GM19467 (cell line): ENCODE results near the gene RALGPS2.

Source experiments
- ATAC-seq: cut with Tn5 transposase; IDR thresholded peaks from one replicate; pipeline ENCODE4 v1.9.1; 2021; ENCODE audit warnings: mild to moderate bottlenecking, moderate library complexity; ENCODE audit not compliant: unreplicated experiment

RALGPS2 gene

DNA sequence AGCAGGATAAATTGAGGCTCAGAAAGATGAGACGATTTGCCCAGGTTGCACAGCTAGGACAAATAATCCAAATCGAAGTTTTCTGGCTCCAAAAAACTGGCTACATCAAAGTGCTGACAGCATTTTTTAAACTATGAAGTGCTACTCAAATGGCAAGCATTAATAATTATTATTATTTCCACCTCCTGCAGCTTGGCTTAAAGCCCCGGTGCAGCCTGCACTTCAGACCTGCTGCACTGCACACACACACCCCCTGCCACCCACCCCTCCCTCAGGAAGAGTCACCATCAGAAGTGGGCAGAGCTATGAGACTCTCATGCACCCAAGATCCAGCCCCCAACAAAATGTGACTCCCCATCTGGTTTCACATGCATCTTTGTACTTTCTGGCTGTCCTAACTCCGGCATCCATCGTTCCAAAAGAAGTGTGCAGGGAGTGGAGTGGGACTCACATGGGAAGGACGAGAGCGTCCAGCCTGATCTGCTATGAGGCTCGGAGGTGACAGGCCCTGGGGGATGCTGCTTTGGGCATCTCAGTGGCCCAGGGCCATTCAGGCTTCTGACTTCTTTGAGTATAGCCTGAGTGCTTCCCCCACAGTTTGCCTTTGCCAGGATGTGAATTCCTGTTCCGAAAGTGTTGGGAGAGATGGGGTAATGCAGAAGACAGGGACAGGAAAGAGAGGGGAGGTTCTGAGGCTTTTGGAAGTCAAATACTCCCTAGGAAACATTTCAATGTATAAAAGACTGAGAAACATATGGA, 235.6 kb downstream of the RALGPS2 start:
- no peak for ATAC-seq

DNA sequence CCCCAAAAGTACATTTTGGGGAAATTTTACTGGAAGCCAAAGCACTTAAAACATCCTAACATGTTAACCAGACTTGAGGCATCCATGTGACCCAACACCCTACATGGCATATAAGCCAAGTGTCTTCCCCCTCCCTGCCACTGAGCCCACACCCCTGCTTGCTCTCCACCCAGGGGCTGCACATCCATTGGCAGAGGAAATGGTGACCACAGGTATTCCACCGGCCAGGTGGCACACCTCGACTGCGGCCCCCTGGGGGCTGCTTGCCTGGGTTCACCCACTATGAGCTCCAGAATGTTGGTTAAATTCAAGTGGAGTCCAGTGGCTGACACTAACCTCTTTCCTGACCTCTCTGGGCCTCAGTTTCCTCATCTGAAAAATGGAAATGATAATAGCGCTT, 236.3 kb downstream of the RALGPS2 start:
- ATAC-seq = no peak

DNA sequence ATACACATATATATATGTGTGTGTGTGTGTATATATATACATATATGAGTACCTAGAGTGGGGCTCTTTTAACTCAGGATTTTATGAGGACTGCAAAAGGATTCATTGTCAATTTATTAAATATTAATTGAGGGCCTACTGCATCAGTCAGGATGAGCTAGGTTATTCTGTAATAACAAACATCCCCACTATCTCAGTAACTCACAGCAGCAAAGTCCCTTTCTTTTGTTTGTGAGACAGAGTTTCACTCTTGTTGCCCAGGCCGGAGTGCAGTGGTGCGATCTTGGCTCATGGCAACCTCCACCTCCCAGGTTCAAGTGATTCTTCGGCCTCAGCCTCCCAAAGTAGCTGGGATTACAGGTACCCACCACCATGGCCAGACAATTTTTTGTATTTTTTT, 236.8 kb downstream of the RALGPS2 start:
- ATAC-seq = no peak

DNA sequence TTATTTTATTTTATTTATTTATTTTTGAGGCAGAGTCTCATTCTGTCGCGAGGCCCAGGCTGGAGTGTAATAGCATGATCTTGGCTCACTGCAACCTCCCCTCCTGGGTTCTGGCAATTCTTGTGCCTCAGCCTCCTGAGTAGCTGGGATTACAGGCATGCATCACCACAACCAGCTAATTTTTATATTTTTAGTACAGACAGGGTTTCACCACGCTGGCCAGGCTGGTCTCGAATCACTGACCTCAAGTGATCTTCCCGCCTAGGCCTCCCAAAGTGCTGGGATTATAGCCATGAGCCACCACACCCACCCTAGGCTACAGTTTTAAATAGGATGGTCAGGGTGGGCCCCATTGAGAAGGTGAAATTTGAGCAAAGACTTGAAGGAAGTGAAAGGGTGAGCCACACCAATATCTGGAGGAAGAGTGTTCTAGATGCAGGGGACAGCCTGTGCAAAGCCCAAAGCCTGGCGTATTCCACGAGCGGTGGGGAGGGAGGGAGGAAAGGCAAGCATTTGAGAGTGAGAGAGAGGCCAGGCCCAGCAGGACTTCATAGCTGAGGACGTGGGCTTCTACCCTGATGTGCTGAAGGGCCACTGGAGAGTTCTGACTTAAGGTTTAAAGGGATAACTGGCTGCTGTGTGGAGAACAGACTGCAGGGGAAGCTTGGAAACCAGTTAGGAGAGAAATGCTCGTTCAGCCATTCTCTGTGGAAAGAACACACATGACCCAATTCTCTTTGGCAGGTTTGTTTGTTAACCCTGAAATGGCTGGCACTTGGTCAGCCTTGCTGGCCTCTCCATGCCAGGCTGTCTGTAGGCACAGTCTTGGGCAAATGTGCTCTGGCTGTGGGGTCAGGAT, 238.0 kb downstream of the RALGPS2 start:
- ATAC-seq = no peak

DNA sequence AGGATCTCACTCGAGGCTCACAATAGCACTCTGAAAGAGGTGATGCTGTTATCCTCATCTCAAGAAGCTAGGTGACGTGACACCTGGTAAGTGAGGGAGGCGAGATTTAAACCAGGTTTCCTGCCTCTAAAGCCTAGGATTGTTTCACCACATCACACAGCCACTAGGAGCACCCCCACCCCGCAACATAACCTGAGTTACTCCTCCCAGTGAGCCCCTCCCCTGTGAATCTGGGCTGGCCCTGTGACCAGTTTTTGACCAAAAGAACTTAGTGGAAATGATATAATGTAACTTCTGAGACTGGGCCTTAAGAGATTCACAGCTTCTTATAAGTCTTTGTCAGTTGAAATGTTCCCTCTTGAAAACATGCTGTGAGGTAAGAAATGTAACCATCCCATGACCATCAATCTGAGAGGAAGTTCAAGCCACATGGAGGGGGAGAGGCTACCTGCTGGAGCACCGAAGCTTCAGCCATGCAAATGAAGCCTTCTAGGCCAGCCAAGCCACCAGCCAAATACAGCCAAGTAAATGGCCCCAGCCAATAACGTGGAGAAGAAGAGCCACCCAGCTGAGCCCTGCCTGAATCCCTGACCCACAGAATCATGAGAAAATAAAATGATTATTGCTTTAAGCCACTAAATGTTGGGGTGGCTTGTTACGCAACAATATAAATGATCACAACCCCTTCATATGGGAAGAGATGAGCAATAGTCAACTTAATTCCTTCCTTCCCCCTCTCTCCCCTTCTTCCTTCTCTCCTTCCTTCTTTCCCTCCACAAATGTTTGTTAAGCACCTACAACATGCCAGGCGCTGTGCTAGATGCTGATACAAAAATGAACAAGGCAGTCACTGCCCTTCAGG, 239.7 kb downstream of the RALGPS2 start:
- no peak for ATAC-seq

DNA sequence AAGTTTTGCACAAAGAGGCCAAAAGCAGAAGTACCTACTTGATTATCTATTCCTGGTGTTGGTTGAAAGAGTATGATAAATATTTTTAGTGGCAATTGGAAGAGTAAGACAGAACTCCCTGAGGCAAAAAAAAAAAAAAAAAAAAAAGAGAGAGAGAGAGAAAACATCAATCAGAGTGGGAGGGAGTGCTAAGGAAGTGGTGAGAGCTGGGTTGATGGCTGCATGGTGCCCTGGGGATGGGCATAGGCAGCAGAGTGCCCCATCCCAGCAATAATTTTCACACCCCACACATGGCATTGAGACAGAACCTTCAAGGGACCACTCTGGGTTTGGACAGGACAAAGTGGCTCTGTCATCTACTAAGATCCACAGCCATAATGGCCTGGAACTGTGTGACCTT, 241.3 kb downstream of the RALGPS2 start:
- no peak for ATAC-seq

DNA sequence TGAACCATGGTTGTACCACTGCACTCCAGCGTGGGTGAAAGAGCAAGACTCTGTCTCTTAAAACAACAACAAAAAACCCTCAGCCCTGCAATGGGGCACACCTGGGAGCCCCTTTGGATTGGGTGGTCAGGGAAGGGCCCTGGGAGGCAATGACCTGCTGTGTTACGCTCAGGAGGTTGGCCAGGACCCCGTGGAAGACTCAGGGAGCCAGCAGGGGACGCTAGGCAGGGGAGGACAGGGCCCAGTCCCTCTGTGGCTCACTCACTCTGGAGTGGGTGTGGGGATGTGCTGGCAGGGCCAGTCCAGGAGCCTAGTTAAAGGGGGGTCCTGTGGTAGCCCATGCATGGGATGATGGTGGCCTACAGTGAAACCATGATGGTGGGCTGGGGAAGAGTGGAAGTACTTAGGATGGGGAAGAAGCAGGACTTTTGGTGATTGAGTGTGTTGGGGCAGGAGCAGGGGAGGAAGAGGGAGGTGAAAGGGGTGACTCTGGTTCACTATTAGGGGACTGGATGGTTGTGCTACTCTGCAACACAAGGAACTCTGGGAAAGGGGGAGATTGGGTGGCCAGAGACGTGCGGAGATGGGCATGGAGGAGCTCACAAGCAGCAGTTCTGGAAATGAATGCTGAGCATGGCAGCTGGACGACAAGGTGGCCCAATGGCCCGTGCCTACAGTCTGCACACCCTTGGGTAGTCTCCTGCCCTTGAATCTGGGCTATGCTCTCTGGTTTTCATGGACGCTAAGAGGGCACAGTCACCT, 244.4 kb downstream of the RALGPS2 start:
- no peak for ATAC-seq

DNA sequence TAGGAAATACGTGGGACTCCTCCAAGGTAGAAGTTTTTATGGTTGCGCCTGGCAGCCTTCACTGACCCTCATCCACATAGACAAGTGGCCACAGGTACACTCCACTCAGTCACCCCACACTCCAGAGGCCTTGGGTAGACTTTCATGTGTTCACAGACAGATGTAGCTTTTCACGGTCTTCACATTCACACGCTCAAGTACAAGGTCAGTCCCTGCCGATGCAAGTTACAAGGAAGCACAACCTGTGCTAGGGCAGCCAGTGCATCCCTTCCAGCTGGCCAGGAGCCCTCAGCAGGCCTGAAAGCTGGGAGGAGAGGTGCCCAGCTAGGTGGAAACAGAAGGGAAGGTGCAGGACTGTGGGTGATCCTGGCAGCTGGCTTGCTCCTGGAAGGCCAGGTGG, 245.1 kb downstream of the RALGPS2 start:
- ATAC-seq = no peak
